Islet precursor cell (in vitro differentiated cells): Measurements from ENCODE around the gene IBA57.
A peak's percentile ranks its signal among the peaks of the same experiment; 100 is the strongest.

Experiments used
- DNase-seq: peaks from one replicate; pipeline ENCODE4 v3.0.0-alpha.2; 2018

Gene IBA57

DNA sequence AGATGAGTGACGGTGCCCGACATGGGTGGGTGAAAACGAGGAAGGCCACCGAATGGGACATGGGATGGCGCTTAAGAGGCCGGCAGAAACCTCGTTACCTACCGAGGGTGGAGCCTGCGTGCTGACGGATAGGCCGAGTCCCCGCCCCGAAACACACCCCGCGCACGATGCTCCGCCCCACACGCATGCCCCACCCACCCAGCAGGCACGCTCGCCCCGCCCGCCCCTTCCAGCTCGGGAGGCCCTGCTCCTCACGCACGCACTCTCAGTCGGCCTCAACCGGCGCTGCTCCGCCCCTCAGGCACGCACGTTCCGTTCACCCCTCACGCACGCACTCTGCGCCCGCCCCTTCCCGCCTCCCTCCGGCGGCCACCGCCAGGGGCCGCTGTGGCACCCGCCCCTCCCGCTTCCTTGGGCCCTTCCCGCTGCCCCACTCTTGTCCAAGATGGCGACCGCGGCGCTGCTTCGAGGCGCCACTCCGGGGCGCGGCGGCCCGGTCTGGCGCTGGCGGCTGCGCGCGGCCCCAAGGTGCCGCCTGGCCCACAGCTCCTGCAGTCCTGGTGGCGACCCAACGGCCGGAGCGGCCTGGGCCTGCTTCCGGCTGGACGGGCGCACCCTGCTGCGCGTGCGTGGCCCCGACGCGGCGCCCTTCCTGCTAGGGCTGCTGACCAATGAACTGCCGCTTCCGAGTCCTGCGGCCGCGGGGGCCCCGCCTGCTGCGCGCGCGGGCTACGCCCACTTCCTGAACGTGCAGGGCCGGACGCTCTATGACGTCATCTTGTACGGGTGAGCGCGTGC lies at the start of gene IBA57:
IBA57 (plus strand) TSS at position 433 of the 798 bp plus-strand sequence; CDS start at position 446, 13 bp downstream.
- peak; percentile 99 for DNase-seq

DNA sequence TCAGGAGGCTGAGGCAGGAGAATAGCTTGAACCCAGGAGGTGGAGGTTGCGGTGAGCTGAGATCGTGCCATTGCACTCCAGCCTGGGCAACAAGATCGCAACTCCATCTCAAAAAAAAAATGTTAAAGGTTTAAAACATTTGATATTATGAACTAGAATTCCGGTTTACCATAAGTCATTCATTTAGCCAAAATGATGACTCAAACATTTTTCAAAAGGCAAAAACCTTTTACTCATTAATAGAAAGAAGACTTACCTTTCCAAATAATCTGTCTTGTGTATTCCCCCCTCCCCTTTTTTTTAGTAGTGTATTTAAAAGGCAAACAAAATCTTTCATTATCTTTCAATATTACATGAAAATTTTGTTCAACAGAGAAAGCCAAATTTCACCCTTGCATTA lies 48.3 kb upstream of the IBA57 start:
- no peak for DNase-seq

DNA sequence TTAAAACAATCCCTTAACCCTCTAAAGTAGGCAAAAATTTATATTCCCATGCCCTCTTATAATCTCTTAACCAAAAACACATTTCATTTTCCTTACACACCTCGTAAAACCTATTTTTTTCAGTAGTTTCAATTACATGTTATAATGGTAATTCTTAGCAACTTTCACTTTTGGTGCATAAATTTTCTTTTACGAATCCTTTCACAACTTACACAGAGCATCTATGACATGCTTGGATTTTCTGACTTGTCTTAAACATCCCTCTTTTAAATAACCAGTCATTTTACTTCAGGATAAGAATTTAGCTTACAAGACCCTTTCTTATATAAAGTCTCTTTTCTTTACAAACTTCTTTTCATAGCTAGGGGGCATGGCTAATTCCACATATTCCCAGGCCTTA lies 47.6 kb upstream of the IBA57 start:
- DNase-seq = no peak

DNA sequence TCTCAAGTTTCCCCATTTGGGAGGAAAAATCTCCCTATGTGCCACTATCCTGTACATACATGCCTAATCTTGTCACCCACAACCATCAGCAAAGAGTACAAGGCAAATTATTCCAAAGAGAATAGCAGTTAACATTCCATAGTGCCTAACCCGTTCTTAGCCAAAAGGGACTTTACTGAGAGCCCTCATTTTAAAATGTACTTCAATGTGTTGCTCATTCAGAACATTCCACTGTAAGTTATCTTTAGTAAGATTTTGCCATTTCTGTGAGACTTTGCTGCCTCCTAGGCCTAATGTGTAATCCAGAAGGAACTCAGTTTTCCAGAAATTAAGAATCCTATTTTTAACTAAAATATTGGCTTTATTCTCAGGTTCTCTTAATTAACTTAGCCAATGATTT lies 45.3 kb upstream of the IBA57 start:
- no peak for DNase-seq

DNA sequence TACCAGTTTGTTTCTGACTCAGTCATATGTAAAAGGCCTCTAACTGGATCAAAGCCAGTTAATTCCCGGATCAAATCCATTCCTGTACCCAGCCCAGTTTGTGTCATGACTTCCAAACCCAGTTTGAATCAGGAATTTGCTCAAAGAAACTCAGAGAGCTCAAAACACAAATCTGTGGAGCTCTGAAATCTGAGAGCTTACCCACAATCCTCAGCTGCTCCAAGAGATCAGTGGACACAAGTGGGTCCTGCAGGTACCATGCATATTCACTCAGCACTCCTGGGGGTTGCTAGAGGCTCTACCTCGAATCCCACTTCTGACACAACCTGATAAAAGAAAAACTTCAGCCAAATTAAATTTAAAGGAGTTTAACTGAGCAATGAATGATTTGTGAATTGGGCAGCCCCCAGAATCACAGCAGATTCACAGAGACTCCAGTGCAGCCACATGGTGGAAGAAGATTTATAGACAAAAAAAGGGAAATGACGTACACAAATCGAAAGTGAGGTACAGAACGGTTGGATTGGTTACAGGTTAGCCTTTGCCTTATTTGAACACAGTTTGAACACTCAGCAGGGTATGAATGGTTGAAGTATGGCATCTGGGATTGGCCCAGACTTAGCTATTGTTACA lies 44.6 kb upstream of the IBA57 start:
- no peak for DNase-seq

DNA sequence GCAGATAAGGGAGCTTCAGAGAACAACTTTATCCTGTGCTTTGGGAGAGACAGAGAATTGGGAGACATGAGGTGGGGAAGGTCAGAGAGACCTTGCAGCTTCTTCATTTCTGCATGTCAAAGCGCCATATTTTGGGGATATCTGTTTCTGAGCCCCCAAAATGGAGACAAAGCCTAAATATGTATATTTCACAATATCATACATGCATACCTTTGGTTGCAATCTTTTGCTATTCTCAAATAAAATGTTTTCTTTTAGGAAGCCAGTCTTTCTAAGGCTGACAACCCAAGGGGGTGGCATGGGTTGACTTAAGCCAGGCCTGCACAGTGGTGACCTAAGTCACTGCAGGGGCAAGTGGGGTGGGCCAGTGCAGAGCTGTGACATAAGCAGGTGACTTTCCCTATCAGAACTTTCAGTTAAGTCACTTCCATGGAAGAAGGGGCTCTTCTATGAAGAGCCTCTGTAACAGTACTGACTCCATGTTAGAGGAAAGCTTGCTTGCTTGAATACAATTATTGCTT lies 42.6 kb upstream of the IBA57 start:
- DNase-seq = no peak

DNA sequence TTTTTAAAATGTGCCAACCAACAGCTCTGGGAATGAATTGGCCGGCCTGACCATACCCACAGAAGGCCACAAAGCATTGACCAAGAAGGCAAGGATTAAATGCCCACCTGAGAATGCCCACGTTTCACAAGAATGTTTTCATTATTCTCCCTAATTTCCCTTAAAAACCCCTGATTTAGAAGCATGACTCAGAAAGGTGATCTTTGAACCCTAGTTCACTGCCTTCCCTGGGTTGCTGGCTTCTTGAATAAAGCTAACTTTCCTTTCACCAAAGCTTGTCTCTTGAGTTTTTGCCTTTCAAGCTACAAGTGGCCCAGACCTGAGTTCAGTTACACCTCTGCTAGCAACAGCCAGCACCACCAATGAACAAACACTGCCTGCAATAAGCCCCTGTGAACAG lies 42.1 kb upstream of the IBA57 start:
- no peak for DNase-seq

DNA sequence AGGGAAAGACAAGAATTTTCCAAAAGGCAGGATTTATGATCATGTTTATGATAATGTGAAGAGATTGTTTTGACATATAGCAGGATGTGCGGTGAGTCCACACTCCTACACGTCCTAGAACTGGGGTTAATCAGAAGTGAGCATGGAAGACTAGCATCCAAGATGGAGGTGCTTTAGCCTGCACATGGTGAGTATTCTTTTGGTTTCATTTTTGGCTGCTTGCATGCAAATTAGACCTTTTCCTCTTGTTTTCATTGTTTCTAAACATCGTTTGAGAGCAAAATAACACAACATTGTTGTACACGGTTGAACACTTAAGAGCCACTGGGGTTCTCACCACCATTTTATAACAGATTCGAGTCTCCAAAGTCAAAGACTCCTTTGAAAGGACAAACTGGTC lies 40.4 kb upstream of the IBA57 start:
- DNase-seq = no peak

DNA sequence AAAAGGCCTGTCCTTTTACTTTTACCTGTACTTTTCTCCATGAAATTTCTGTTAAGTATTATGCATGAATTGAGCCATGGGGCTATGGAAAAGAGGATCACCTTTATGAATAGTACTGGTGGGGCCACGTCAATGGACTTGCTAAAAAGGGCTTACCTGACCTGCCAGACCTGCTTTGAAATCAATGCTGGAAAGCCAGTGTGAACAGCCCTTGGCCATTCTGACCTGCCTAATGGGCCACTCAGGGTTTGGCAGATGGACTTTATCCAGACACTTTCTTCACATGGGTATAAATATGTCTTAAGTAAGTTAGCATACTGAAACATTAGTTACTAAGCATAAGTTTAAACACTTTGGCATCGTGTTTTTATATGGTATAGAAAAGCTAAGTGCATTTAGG lies 33.8 kb upstream of the IBA57 start:
- peak; percentile 61 for DNase-seq

DNA sequence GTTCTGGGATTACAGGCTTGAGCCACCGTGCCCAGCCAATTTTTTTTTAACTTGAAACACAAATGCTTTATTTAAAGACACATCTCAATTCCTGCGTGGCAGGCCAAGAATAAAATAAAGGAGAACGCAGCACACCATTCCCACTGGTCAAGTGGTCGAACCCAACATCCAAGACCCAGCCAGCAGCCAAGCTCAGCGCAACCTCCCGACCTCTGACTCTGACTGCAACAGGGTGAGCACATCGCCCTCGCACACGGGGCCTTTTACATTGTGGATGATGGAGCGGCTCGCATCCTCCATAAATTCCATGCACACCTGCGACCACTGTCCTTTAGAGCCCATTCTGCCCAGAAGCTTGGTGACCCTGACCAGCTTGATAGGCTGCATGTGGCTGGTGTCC lies 31.0 kb upstream of the IBA57 start:
- DNase-seq = no peak

DNA sequence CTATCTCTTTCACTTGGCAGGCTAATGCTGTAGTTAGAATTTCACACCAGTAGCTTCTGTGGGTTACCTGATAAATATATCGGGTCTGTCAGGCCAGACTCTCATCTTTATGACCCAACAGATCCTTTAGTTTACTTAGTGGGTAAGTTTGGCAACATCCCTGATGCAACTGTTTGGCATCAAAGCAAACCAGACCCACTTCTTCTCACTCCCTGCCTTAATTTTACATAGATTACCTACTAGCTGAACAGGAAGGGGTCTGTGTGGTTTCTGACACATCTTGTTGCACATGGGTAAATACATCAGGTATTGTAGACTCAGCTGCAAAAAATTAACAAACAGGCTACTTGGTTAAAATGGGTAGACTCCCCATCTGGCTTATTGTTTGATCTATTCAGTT lies 28.7 kb upstream of the IBA57 start:
- no peak for DNase-seq

DNA sequence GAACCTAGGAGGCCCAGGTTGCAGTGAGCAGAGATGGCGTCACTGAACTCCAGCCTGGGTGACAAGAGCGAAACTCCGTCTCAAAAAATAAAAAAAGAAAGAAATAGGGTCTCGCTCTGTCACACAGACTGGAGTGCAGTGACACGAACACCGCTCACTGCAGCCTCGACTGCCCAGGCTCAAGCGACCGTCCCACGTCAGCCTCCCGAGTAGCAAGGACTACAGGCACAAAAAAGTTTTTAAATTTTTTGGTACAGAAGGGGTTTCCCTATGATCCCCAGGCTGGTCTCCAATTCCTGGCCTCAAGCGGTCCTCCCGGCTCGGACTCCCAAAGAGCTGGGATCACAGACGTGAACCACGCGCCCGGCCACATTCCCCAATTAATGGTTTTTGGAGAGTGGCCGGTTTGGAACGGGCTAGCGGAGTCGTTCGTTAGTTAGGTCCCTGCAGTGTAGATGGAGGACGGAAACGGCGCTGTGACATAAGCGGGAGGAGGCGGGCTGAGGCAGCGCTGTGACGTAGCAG lies 26.1 kb upstream of the IBA57 start:
- DNase-seq = no peak

DNA sequence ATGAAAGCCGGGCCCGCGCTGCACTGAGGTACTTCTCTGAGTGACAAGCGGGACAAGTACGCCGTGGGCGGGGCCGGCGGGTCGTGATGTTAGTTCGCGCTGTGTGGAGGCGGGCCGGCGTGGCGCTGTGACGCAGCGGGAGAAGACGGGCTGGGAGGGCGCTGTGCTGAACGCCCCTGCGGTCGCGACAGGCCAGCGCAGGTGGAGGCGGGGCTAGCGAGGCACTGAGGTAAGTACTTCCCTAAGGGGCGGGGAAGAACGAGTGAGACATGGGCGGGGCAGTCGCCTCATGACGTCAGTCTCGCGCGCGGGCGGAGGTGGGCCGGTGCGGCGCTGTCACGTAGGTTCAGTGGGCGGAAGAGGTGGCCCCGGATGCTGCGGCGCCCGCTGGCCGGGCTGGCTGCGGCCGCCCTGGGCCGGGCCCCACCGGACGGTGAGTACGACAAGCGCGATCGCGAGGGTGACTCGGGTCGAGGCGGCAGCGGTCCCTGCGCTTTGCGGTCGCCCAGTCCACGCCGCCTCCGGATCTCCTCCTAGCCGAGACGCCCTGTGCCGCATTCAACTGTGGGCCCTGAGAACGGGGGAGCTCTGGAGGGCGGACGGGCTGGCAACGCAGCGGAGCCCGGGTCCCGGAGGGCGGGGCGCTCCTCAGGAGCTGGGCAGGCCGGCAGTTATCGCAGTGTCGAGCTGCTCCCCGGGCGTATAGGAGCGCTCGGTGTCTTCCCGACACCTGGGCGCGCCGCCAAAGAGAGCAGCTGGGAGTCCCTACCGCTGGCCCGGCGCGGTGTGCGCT lies 25.5 kb upstream of the IBA57 start, which contains the start of gene GUK1:
GUK1 (plus strand) TSS at position 349 of the 793 bp plus-strand sequence; CDS start at position 373, 24 bp downstream.
- peak; percentile 100 for DNase-seq

DNA sequence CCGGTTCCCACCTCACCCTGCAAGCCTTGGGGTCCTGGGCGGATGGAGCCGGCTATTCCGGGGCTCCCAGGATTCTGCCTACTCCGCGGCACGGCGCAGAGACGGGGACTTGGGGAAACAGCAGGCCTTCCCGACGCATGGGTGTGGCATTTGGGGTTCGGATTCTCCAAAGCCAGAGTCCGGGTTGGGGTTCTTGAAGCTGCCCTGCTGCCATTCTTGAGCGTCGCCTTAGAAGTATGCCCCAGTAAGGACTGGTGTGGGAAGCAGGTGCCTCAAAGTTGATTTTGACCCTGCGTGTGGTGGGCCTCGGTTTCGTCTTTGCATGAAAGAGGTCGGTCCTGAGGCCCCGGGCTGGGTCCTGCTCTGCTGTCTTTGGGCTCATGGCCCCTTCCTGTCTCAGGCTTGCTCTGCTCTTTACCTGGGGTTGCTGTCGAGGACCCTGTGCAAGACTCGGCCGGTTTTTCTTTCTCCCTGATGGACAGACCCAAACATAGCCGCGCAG lies 24.8 kb upstream of the IBA57 start:
- no peak for DNase-seq

DNA sequence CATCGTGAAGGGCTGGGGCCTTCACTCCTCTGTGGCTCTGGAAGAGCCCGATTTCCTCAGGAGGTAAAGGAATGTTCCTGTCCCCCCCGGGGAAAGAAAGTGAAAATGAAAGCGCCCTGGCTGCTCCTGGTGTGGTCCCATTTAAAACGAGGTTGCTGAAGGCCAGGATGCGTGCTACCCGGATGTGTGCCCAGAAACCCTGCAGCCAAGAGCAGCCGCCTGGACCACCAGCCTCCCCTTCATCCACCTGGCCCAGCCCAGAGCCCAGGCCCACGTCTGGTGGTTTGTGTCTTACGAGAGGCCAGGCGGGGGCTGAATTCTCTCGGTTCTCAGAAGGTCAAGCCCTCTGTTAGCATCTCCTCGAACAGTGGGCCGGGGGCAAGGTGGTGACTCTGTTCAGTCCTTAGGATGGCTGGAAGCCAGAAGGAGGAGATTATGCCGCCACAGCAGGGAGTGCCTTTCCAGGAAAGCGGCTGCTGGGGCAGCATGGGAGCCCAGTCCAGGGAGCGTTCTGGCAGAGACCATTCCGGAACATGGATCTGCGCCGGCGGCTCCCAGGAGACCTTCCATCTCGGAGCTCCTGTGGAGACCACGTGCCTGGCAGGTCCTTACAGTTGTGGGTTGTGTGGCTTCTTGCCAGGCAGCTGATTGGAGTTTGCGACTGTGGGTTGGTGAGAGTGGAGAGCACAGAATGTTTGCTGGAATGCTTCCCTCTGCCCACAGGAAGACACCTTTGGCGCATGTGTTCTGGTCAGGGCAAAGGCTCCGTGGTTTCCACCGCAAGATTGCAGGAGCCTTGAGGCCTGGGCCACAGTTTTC lies 24.2 kb upstream of the IBA57 start:
- DNase-seq = peak; percentile 40

DNA sequence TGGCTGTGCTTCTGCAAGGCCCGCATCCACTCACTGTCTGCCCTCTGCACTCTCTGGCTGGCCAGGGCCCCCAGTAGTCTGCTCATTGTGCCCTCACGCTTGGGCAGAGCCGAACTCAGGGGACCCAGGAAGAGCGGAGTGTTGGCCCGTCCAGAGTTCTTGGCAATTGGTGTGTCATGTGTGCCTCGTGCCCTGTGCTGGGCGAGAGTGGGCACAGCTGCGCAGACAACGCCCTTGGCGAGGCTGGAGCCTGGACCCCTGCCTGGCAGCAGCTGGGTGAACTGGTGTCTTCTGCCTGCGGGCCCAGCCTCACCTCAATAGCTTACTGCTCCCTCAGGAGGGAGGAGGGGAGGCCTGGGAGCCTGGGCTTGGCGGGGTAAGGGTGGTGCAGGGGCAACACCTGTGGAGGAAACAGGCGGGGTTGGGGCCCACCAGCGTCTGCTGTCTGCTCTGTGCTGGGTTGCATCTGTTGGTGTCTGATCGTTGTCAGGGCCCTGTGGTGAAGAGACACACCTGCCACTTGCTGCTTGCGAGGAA lies 23.4 kb upstream of the IBA57 start:
- peak; percentile 31 for DNase-seq

DNA sequence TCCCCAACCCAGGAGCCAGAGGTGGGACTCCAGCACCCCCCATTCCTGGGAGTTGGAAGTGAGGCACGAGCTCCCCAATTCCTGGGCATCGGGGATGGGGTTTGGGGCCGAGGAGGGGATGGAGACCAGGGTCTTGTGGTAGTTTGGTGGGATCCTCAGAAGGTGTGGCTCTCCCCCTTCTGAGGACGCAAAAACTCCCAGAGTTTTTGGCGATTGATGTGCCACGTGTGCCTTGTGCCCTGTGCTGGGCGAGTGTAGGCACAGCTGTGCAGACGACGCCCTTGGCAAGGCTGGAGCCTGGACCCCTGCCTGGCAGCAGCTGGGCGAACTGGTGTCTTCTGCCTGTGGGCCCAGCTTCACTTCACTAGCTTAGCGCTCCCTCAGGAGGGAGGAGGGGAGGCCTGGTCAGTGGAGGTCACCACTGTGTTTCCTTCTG lies 22.9 kb upstream of the IBA57 start:
- DNase-seq = no peak

DNA sequence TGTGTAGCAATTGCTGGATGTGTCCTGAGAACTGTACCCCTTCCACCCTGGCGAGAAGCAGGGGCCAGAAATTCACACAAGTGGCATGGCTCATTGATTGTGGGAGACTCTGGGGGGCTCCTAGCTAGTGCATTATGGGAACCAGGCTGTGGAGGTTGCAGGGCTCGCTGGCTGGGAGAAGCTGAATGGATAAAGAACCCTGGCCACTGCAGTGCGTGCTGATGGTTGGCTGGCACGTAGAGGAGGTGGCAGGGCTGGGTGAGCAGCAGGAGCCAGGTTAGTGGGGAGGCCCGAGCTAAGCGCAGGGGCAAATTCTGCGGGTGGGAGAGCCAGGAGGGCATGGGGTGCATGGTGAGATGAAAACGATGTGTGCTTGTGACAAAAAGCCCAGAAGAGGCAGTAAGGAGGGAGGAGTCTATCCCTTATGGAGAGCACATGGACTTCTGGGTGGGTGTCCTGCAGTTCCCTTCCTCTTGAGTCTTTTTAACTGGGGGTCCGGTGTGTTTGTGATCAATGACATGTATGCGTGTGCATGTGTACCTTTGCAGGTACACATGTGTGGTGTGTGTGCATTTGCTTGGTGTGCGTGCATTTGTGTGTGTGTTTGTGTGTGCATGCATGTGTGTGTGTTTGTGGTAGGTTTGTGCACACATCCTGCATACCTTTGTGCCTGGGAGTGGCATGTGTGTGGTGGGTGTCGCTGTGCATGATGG lies 22.0 kb upstream of the IBA57 start:
- no peak for DNase-seq

DNA sequence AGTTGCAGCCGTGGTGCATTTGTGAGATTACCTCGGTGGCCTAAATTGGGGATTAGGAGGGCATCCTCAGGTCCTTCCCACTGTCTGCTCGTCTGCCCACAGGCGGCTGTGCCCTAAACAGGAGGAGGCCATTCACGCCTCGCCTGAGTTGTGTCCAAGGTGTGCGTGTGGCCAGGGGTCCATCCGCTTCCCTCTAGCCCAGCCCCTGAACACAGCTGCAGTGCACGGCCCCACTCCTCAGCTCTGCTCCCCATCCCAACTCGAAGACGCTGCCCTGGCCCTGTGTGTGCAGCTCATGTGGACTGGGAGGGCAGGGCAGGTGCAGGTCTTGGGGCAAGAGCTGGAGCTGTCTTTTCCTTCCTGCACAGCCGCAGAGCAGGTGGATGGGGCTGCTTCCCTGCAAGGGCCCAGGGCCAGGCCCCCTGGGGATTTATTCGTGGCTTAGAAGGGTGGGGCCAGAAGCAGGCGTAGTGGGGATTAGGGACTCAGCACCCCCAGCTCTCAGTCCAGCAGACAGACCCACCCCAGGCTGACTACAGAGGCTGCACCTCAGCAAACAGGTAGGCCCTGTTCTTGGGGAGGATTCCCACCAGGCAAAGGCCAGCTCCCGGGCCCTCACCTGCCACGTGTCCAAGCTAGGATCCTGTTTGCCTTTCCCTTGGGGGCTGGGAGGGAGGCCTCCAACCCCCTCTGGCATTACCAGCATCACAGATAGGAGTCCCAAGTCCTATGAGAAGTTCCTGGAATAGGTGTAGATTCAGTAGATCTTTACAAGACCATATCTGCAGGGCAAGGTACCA lies 21.2 kb upstream of the IBA57 start:
- no peak for DNase-seq

DNA sequence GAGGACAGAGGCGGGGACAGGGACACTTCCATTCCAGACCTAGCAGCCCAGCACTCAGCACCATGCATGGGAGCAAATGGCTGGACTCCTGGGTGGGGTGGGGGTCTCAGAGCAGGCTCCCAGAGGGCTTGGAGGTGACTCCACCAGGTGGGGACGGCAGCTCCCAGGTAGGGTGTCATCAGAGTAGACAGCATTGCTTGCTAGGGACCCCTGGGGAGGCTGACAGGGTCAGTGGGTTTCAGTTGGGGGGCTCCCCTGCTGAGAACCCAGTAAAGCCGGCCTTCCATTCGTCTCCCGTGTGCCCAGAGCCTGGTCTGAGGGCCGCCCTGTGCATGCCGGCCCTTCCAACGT lies 20.6 kb upstream of the IBA57 start:
- DNase-seq = no peak
